ENCODE data around the gene REV3L.

Gene REV3L

DNA sequence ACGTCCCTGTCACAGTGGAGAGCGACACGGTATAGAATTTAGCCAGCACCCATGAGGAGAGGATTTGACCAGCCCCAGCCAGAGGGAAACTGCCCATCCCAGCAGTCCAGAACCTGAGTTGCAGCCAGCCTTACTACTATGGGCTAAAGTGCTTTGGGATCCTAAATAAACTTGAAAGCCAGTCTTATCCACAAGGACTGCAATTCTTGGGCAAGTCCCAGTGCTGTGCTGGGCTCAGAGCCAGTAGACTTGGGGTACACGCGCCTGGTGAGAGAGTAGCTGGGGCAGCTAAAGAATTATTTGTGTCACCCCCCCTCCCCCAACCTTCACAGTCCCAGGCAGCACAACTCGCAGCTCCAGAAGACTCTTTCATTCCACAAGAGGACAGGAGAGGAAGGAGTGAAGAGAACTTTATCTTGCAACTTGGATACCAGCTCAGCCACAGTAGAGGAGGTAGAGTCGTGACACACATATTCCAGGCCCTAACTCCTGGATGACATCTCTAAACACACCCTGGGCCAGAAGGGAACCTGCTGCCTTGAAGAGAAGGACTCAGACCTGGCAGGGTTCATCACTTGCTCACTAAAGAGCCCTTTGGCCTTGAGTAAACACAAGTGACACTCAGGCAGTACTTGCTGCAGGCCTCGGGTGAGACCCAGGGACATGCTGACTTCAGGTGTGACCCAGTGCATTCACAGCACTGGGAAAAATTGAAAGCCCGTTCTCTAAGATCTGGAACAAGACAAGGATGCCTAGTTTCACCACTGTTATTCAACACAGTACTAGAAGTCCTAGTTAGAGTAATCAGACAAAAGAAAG is 100.3 kb downstream of the REV3L start:
- H3K36me3 ChIP-seq (replicated peaks) = peaks cover 11% of the 10 kb centered on the region; the same call in 1 of the 2 replicates
- H3K9me3 ChIP-seq = no peaks in the 10 kb centered on the region
- in situ Hi-C loops (cut with MboI; ENCODE audit: low sequenced_read_pairs) = no loop called here
- no peak overlapping the region for H3K4me3 ChIP-seq
- H3K4me1 ChIP-seq = peaks cover 4% of the 10 kb centered on the region
- no peaks in the 10 kb centered on the region for H3K27me3 ChIP-seq (ENCODE audit: low read depth)
- no peak for DNase-seq (ENCODE audit: low spot score in 2 of 2)

GRCh38 chr6:111381728-111382127 is 101.3 kb downstream of the REV3L start:
- H3K4me1 ChIP-seq = peaks cover 4% of the 10 kb centered on the region
- H3K9me3 ChIP-seq = no peaks in the 10 kb centered on the region
- no peak overlapping the region for H3K4me3 ChIP-seq
- no peak for DNase-seq (ENCODE audit: low spot score in 2 of 2)
- H3K27me3 ChIP-seq (ENCODE audit: low read depth) = no peaks in the 10 kb centered on the region
- peaks cover 11% of the 10 kb centered on the region; the same call in 1 of the 2 replicates for H3K36me3 ChIP-seq (replicated peaks)
- in situ Hi-C loops (cut with MboI; ENCODE audit: low sequenced_read_pairs) = no loop called here

DNA sequence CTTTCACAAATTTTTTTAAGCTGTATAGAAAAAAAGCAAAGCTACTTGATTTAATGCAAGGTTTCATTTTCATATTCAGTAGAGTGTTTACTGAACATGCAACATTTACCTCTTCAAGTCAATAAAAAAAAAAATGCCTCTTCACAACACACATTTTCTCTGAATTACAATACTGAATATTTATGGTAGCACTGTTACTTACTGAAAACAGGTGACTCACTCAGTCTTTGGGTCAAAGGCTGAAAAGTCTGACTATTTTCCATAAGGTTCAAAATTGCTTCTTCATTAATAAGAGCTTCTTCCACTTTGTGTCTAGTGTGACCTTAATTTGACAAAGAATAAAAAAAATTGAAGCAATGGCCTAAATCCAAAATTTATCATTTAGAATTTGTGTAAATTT is 101.9 kb downstream of the REV3L start:
- peaks cover 4% of the 10 kb centered on the region for H3K4me1 ChIP-seq
- in situ Hi-C loops (cut with MboI; ENCODE audit: low sequenced_read_pairs) = no loop called here
- no peaks in the 10 kb centered on the region for H3K27me3 ChIP-seq (ENCODE audit: low read depth)
- peaks cover 16% of the 10 kb centered on the region for H3K36me3 ChIP-seq (replicated peaks)
- DNase-seq (ENCODE audit: low spot score in 2 of 2) = no peak
- H3K4me3 ChIP-seq = no peak overlapping the region
- H3K9me3 ChIP-seq = no peaks in the 10 kb centered on the region

DNA sequence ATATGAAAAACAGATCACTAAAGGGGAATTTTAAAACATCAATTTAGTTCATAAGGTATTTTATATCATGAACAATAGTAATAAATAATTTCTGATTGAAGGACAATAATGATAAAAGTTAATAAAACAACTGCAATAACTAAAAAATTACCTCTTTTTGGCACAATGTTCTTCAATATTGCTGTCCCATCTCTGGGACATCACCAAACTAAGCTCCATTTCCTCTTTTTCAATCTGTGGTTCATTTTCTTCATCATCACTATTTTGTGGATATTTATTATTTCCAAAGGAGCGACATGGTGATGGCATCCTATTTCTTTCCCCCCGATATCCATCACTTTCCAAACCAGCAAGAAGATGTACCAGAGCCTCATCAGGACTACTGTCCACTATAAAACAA is 103.2 kb downstream of the REV3L start:
- DNase-seq (ENCODE audit: low spot score in 2 of 2) = no peak
- no peaks in the 10 kb centered on the region for H3K9me3 ChIP-seq
- H3K36me3 ChIP-seq (replicated peaks) = peaks cover 24% of the 10 kb centered on the region
- H3K27me3 ChIP-seq (ENCODE audit: low read depth) = no peaks in the 10 kb centered on the region
- in situ Hi-C loops (cut with MboI; ENCODE audit: low sequenced_read_pairs) = no loop called here
- no peak overlapping the region for H3K4me3 ChIP-seq
- peaks cover 4% of the 10 kb centered on the region for H3K4me1 ChIP-seq

GRCh38 chr6:111379302-111379701 is 103.7 kb downstream of the REV3L start:
- Histone ChIP-seq H3K9me3 (no peaks in the 10 kb centered on the region), H3K27me3 (ENCODE audit: low read depth) (no peaks in the 10 kb centered on the region), H3K36me3 (replicated peaks) (peaks cover 25% of the 10 kb centered on the region), H3K4me1 (peaks cover 4% of the 10 kb centered on the region), H3K4me3 (no peak overlapping the region)
- DNase-seq (ENCODE audit: low spot score in 2 of 2) = no peak
- in situ Hi-C loops (cut with MboI; ENCODE audit: low sequenced_read_pairs) = no loop called here

GRCh38 chr6:111377558-111378120 is 105.4 kb downstream of the REV3L start:
- in situ Hi-C loops (cut with MboI; ENCODE audit: low sequenced_read_pairs) = no loop called here

GRCh38 chr6:111367393-111368088 is 115.5 kb downstream of the REV3L start:
- in situ Hi-C loops (cut with MboI; ENCODE audit: low sequenced_read_pairs) = loop anchor here (25.0 kb wide), 1 partner anchor 270 kb away; no protein-coding TSS in a partner anchor

More at GRCh38 chr6:111377558-111378120, 105.4 kb downstream of the REV3L start:
- Histone ChIP-seq H3K4me3 (no peak overlapping the region), H3K4me1 (peaks cover 4% of the 10 kb centered on the region), H3K9me3 (no peaks in the 10 kb centered on the region), H3K36me3 (replicated peaks) (peaks cover 26% of the 10 kb centered on the region), H3K27me3 (ENCODE audit: low read depth) (no peaks in the 10 kb centered on the region)
- DNase-seq (ENCODE audit: low spot score in 2 of 2) = no peak

DNA sequence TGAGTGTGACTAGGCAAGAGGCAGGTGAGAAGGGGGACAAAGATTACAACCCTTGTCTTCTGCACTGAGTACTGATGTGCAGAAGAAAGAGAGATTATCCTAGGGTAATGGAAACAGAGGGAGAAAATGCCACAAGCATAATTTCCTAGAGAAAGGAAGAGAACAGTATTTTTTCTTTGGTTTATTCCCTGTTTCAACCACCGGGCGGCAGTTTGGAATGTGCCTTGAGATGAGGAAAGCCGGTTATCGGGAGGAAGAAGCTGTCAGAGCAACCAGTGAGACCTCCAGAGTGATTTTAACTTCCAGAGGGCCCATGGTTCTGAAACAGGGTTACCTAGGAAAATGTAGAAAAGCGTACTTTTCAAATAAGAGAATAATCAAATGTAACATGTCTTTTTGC is 121.4 kb downstream of the REV3L start:
- in situ Hi-C loops (cut with MboI; ENCODE audit: low sequenced_read_pairs) = loop anchor here (25.0 kb wide), 1 partner anchor 276 kb away; no protein-coding TSS in a partner anchor
- Histone ChIP-seq H3K36me3 (replicated peaks) (no peaks in the 10 kb centered on the region), H3K9me3 (no peaks in the 10 kb centered on the region), H3K4me1 (no peaks in the 10 kb centered on the region; the same call in 1 of the 2 replicates), H3K4me3 (no peak overlapping the region), H3K27me3 (ENCODE audit: low read depth) (no peaks in the 10 kb centered on the region)
- peak; percentile 47 to 66 for DNase-seq (ENCODE audit: low spot score in 2 of 2)

More at GRCh38 chr6:111367393-111368088, 115.5 kb downstream of the REV3L start:
- no peaks in the 10 kb centered on the region for H3K27me3 ChIP-seq (ENCODE audit: low read depth)
- H3K9me3 ChIP-seq = no peaks in the 10 kb centered on the region
- H3K4me3 ChIP-seq = no peak overlapping the region
- H3K4me1 ChIP-seq = no peaks in the 10 kb centered on the region; the same call in 1 of the 2 replicates
- DNase-seq (ENCODE audit: low spot score in 2 of 2) = no peak
- H3K36me3 ChIP-seq (replicated peaks) = no peaks in the 10 kb centered on the region

DNA sequence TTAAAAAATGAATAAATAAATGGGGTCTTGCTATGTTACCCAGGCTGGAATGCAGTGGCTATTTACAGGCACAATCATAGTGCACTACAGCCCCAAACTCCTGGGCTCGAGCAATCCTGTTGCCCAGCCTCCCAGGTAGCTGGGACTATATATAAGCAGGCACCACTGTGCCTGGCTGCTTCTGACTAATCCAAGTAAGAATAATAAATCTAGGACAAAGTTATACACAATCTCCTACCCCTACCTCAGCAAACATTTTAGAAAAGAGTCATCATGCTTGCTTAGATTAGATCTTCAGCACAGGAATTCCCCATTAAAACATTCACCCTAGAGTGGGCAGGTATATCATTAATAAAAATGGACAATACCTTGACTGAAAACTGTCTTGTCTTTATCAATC is 124.6 kb downstream of the REV3L start:
- DNase-seq (ENCODE audit: low spot score in 2 of 2) = no peak
- Histone ChIP-seq H3K4me1 (no peaks in the 10 kb centered on the region; the same call in 1 of the 2 replicates), H3K36me3 (replicated peaks) (peaks cover 18% of the 10 kb centered on the region), H3K4me3 (no peak overlapping the region), H3K9me3 (no peaks in the 10 kb centered on the region), H3K27me3 (ENCODE audit: low read depth) (no peaks in the 10 kb centered on the region)
- in situ Hi-C loops (cut with MboI; ENCODE audit: low sequenced_read_pairs) = loop anchor here (10.0 to 25.0 kb wide), 2 partner anchors 279 to 294 kb away; no protein-coding TSS in a partner anchor

DNA sequence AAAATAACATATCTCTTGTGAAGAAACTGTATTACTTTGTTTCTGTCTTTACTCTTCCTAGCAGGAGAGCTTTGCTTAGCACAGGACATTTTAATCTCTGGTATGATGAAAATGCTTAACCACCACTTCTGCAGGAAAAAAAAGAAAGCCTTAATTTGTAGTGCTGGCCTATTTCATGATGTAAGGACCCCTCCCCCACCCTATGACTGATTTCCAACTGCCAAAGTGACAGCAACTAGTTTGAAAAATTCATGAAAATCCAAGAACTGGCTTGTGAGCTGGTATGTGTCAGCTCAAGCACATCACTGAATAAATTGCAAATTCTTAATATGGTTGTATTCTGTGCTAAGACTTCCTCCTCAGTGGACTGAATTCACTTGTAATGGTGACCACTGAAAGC is 125.3 kb downstream of the REV3L start:
- Histone ChIP-seq H3K4me1 (no peaks in the 10 kb centered on the region; the same call in 1 of the 2 replicates), H3K9me3 (no peaks in the 10 kb centered on the region), H3K4me3 (no peak overlapping the region), H3K27me3 (ENCODE audit: low read depth) (no peaks in the 10 kb centered on the region), H3K36me3 (replicated peaks) (peaks cover 18% of the 10 kb centered on the region)
- in situ Hi-C loops (cut with MboI; ENCODE audit: low sequenced_read_pairs) = loop anchor here (10.0 to 25.0 kb wide), 2 partner anchors 280 to 293 kb away; no protein-coding TSS in a partner anchor
- DNase-seq (ENCODE audit: low spot score in 2 of 2) = no peak

DNA sequence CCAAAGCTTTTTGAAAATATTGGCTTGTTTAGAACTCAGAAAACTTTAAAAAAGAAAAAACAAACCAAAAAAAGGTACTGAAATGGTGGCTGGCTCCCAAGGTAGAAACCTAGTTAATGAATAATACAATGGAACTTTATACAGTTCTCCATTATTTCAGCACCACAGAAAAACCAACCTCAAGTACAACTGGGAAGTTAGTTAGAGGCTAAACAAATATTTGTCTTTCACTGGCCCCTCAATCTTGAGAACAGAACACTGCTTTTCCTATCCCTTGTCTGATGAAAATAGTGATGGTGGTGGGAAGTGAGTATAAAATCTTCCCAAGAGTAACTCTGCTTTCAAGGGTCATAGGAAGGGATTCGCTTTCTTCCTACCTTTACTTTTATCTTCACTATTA is 126.5 kb downstream of the REV3L start:
- in situ Hi-C loops (cut with MboI; ENCODE audit: low sequenced_read_pairs) = loop anchor here (10.0 to 25.0 kb wide), 2 partner anchors 281 to 292 kb away; no protein-coding TSS in a partner anchor
- no peaks in the 10 kb centered on the region for H3K9me3 ChIP-seq
- H3K36me3 ChIP-seq (replicated peaks) = peaks cover 18% of the 10 kb centered on the region
- H3K4me3 ChIP-seq = no peak overlapping the region
- no peaks in the 10 kb centered on the region for H3K4me1 ChIP-seq
- no peak for DNase-seq (ENCODE audit: low spot score in 2 of 2)
- H3K27me3 ChIP-seq (ENCODE audit: low read depth) = no peaks in the 10 kb centered on the region

DNA sequence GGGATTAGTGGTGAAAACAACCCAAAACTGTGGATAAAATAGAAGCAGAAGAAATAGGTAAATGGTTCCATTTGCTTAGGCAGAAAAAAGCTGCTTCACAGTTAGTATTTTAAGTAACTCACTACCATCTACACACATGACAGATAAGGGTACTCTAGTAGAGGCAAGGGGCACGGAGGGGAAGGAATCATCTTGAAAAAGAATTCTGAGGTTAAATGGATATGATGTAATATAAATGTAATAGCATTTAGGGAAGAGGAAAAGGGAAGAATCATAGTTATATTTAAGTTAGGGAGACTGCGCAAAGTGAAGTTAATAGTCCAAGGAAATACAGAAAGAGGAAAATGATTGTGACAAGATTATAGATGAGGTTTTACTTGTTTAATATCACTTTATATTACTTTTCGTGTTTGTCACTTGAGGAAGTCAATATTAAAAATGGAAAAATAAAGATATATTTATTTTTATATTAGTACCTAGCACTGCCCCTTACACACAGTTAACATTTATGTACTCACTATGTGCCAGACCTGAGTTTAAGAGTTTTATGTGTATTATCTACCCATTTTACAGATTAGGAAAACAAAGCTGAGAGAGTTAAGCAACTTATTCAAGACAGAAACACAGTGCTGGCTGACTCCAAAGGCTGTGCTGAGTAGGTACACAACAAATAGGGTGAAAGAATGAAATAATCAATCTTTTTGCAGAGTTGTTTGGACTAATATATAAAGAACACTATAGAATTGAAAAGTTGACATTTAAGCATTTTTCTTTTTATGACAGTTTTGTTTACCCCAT is 128.1 kb downstream of the REV3L start:
- H3K36me3 ChIP-seq (replicated peaks) = peaks cover 20% of the 10 kb centered on the region
- in situ Hi-C loops (cut with MboI; ENCODE audit: low sequenced_read_pairs) = loop anchor here (10.0 to 25.0 kb wide), 2 partner anchors 282 to 290 kb away; no protein-coding TSS in a partner anchor

More for the DNA sequence above, 128.1 kb downstream of the REV3L start:
- Histone ChIP-seq H3K9me3 (no peaks in the 10 kb centered on the region), H3K4me1 (no peaks in the 10 kb centered on the region), H3K4me3 (no peak overlapping the region), H3K27me3 (ENCODE audit: low read depth) (no peaks in the 10 kb centered on the region)
- no peak for DNase-seq (ENCODE audit: low spot score in 2 of 2)

Measured in HAP-1 (cell line).